ENCODE results near the gene ANOS1.
A peak's percentile ranks its signal among the peaks of the same experiment; 100 is the strongest.

Gene ANOS1

GRCh38 chrX:8717354-8717753 lies 14.6 kb downstream of the ANOS1 start:
- no peak for DNase-seq

GRCh38 chrX:8714164-8714563 lies 17.8 kb downstream of the ANOS1 start:
- no peak for DNase-seq

- DNase-seq: no peak
These were observed 20.5 kb downstream of the ANOS1 start for GRCh38 chrX:8711401-8711800.

- no peak for DNase-seq
These were observed 27.8 kb downstream of the ANOS1 start for GRCh38 chrX:8704184-8704583.

- no peak for DNase-seq
These were observed 39.1 kb downstream of the ANOS1 start for GRCh38 chrX:8692871-8693270.

- DNase-seq: no peak
These were observed 42.5 kb downstream of the ANOS1 start for GRCh38 chrX:8689473-8689872.

GRCh38 chrX:8688776-8689175 lies 43.2 kb downstream of the ANOS1 start:
- no peak for DNase-seq

- no peak for DNase-seq
These were observed 47.6 kb downstream of the ANOS1 start for GRCh38 chrX:8684201-8684965.

- DNase-seq: no peak
These were observed 48.2 kb downstream of the ANOS1 start for GRCh38 chrX:8683687-8684086.

GRCh38 chrX:8679550-8679949 lies 52.4 kb downstream of the ANOS1 start:
- DNase-seq: no peak

GRCh38 chrX:8675006-8675630 lies 56.8 kb downstream of the ANOS1 start:
- DNase-seq: peak; percentile 38

GRCh38 chrX:8673201-8673600 lies 58.7 kb downstream of the ANOS1 start:
- DNase-seq: peak; percentile 47

GRCh38 chrX:8672176-8672575 lies 59.8 kb downstream of the ANOS1 start:
- DNase-seq: no peak

- no peak for DNase-seq
These were observed 63.1 kb downstream of the ANOS1 start for GRCh38 chrX:8668813-8669212.

- no peak for DNase-seq
These were observed 68.6 kb downstream of the ANOS1 start for GRCh38 chrX:8663325-8663724.

GRCh38 chrX:8657883-8658282 lies 74.1 kb downstream of the ANOS1 start:
- no peak for DNase-seq

- no peak for DNase-seq
These were observed 78.0 kb downstream of the ANOS1 start for GRCh38 chrX:8653956-8654355.

GRCh38 chrX:8649969-8650368 lies 82.0 kb downstream of the ANOS1 start:
- DNase-seq: no peak

GRCh38 chrX:8647176-8647575 lies 84.8 kb downstream of the ANOS1 start:
- no peak for DNase-seq

GRCh38 chrX:8639949-8640475 lies 91.9 kb downstream of the ANOS1 start:
- DNase-seq: no peak

- DNase-seq: no peak
These were observed 95.4 kb downstream of the ANOS1 start for GRCh38 chrX:8636497-8636896.

GRCh38 chrX:8635812-8636211 lies 96.1 kb downstream of the ANOS1 start:
- DNase-seq: no peak

GRCh38 chrX:8632924-8633323 lies 99.0 kb downstream of the ANOS1 start:
- DNase-seq: peak; percentile 14

- no peak for DNase-seq
These were observed 102.1 kb downstream of the ANOS1 start for GRCh38 chrX:8629871-8630270.

GRCh38 chrX:8627796-8628195 lies 104.1 kb downstream of the ANOS1 start:
- DNase-seq: no peak

All from right hindlimb (tissue), 1 donor.